ENCODE results near the gene NYNRIN. TPM values are rescaled to one million over a fixed set of nuclear protein-coding genes. Genes with fewer than 3 reads are reported as not detected.

The NYNRIN gene
- total RNA-seq, 1 experiment from 2014 or later = 2.7 TPM

DNA sequence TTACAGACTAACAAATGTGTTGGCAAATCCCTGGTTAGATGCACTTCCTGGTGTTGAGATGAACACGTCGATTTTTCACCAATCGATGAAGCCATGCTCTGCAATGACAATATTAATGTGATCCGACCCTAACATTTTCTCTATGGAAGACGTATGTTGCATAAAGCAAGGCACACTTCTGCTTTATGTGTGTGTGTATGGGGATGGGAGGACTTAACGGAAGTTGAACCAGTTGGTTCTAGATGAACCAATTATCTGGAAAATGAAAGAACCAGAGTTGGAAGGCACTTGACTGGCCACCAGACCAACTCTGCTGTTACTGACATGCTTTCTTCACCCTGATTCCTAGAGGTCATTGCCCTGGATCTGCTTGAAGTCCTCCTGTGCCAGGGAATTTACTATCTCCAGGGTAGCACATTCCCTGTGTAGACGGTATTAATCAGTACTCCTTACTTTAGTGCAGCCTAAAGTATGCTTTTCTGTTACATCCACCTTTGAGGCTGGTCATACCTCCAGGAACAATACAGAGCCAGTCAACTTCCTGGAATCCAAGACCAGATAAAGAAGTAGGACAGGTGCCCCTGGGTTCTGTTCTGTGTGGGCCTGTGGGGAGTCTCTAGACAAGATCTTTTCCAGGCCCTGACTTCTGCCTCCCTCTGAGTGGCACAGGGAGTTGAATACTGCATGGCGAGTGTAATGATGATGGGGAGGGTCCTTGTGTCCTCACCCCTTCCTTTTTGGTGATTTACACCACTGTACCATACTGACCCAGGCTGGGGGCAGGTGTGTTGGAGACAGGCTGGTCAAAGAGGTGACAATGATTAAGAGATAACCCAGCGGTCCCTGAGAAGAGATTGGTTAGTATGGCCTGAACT is 39.7 kb downstream of the NYNRIN start:
- H3K79me2 ChIP-seq (ENCODE audit: low read length) = peaks cover 26% of the 10 kb centered on the region
- no peak for TF ChIP-seq EZH2phosphoT487 (IDR thresholded peaks at IDR 0.05; ENCODE audit: borderline replicate concordance, low read length)
- TF ChIP-seq, protein P1, sequence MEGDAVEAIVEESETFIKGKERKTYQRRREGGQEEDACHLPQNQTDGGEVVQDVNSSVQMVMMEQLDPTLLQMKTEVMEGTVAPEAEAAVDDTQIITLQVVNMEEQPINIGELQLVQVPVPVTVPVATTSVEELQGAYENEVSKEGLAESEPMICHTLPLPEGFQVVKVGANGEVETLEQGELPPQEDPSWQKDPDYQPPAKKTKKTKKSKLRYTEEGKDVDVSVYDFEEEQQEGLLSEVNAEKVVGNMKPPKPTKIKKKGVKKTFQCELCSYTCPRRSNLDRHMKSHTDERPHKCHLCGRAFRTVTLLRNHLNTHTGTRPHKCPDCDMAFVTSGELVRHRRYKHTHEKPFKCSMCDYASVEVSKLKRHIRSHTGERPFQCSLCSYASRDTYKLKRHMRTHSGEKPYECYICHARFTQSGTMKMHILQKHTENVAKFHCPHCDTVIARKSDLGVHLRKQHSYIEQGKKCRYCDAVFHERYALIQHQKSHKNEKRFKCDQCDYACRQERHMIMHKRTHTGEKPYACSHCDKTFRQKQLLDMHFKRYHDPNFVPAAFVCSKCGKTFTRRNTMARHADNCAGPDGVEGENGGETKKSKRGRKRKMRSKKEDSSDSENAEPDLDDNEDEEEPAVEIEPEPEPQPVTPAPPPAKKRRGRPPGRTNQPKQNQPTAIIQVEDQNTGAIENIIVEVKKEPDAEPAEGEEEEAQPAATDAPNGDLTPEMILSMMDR (conservative IDR thresholded peaks at IDR 0.05; ENCODE audit: low read depth, low read length) = no peak
- TF ChIP-seq EZH2 (IDR thresholded peaks at IDR 0.05; ENCODE audit: low read length, unreplicated experiment) = no peak
- ChIA-PET CTCF (no interaction called here), POLR2A (ENCODE audit: unreplicated experiment) (interaction anchor here (0.6 kb wide), 1 partner anchor 107 kb away, joined by 5 read pairs; no protein-coding TSS in a partner anchor)
- H3K9me2 ChIP-seq (replicated peaks; ENCODE audit: low read length) = no peaks in the 10 kb centered on the region
- no peak for DNase-seq
- no peak for ATAC-seq
- H3K36me3 ChIP-seq (ENCODE audit: low read depth, low read length) = peaks cover 25% of the 10 kb centered on the region
- no peak overlapping the region for H3K4me2 ChIP-seq (ENCODE audit: low read length)
- no peaks in the 10 kb centered on the region for H3K27me3 ChIP-seq (ENCODE audit: low read length)
- no peaks in the 10 kb centered on the region for H4K20me1 ChIP-seq (ENCODE audit: low read length)
- H3K9me3 ChIP-seq (ENCODE audit: low read length) = no peaks in the 10 kb centered on the region
- no peaks in the 10 kb centered on the region for H3F3A ChIP-seq (ENCODE audit: low read length, unreplicated experiment)
- intact Hi-C loops (cut with micrococcal nuclease) = no loop called here
- H3K9ac ChIP-seq (ENCODE audit: low read length) = no peak overlapping the region
- H3K4me3 ChIP-seq (ENCODE audit: low read length) = no peak overlapping the region
- H2AFZ ChIP-seq (ENCODE audit: low read length) = no peak overlapping the region
- BruUV-seq (replicated peaks) = no TSS peak
- peaks cover 20% of the 10 kb centered on the region for H3K4me1 ChIP-seq (ENCODE audit: insufficient read depth, low read length)
- no peak overlapping the region for H3K27ac ChIP-seq (ENCODE audit: low read length)

DNA sequence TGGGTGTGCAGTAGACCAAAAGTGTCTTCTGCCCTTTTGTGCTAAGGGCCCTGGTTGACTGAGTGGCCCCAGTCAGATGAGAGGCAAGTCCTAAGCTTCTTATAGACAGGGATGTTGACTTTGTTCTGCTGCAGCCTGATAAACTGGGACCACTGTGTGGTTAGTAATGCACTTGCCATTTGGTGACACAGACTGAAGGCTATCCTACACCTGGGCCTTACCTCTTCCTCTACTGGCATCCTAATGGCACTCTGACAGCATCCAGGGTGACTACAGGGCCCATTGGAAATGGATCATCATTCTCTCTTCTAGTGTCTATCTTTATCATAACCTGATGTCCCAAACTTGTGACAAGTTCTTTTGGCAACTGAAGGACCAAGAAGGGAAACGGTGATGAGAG is 40.5 kb downstream of the NYNRIN start:
- Histone ChIP-seq H3F3A (ENCODE audit: low read length, unreplicated experiment) (no peaks in the 10 kb centered on the region), H3K36me3 (ENCODE audit: low read depth, low read length) (peaks cover 18% of the 10 kb centered on the region; the same call in 1 of the 2 replicates), H3K27me3 (ENCODE audit: low read length) (no peaks in the 10 kb centered on the region), H3K4me2 (ENCODE audit: low read length) (no peak overlapping the region), H3K9ac (ENCODE audit: low read length) (no peak overlapping the region), H2AFZ (ENCODE audit: low read length) (no peak overlapping the region), H3K27ac (ENCODE audit: low read length) (no peak overlapping the region), H3K79me2 (ENCODE audit: low read length) (peaks cover 28% of the 10 kb centered on the region), H3K4me3 (ENCODE audit: low read length) (no peak overlapping the region), H3K9me3 (ENCODE audit: low read length) (no peaks in the 10 kb centered on the region), H3K9me2 (replicated peaks; ENCODE audit: low read length) (no peaks in the 10 kb centered on the region), H4K20me1 (ENCODE audit: low read length) (no peaks in the 10 kb centered on the region), H3K4me1 (ENCODE audit: insufficient read depth, low read length) (peaks cover 18% of the 10 kb centered on the region)
- ATAC-seq (no peak), DNase-seq (no peak)
- BruUV-seq (replicated peaks) = no TSS peak
- no peak for TF ChIP-seq EZH2phosphoT487 (IDR thresholded peaks at IDR 0.05; ENCODE audit: borderline replicate concordance, low read length)
- TF ChIP-seq, protein P1 (conservative IDR thresholded peaks at IDR 0.05; ENCODE audit: low read depth, low read length) = no peak
- POLR2A ChIA-PET (ENCODE audit: unreplicated experiment) = no interaction called here
- intact Hi-C loops (cut with micrococcal nuclease) = no loop called here
- CTCF ChIA-PET = no interaction called here

Measured in PC-3 (cell line).